Karpas-422 (cell line): Measurements from ENCODE around the gene DAB1. TPM values are rescaled to one million over a fixed set of nuclear protein-coding genes. Genes with fewer than 3 reads are reported as not detected.
"Not testable (repeated sequence)": the region's sequence is repeated elsewhere in the genome, so short reads cannot be mapped to it uniquely, and the experiment has no call there.

Experiments
- DNase-seq: peaks from one replicate; pipeline ENCODE4 v3.0.0-alpha.2; 2015
- H2AFZ ChIP-seq: fragments of 200-600 bp; sonication (generic); 2 replicates; pipeline ENCODE4 v1.6.1; 2014; ENCODE audit warnings: antibody characterized with exemption, low read length, mixed read lengths
- H3K27ac ChIP-seq: fragments of 200-600 bp; sonication (generic); 2 replicates; pipeline ENCODE4 v1.5.1; 2014; ENCODE audit warnings: mild to moderate bottlenecking, low read length, moderate library complexity
- H3K27me3 ChIP-seq: fragments of 200-600 bp; sonication (generic); 2 replicates; pipeline ENCODE4 v1.6.1; 2014; ENCODE audit warnings: low read length, mixed read lengths
- H3K36me3 ChIP-seq: fragments of 200-600 bp; sonication (generic); 2 replicates; pipeline ENCODE4 v1.6.1; 2014; ENCODE audit warnings: low read length, mixed read lengths; ENCODE audit not compliant: insufficient read depth
- H3K4me1 ChIP-seq: fragments of 200-600 bp; sonication (generic); 2 replicates; pipeline ENCODE4 v1.6.1; 2014; ENCODE audit warnings: mild to moderate bottlenecking, low read length, mixed read lengths
- H3K4me2 ChIP-seq: fragments of 200-600 bp; sonication (generic); 2 replicates; pipeline ENCODE4 v1.6.1; 2014; ENCODE audit warnings: low read length, low read depth, mild to moderate bottlenecking; ENCODE audit not compliant: poor library complexity, severe bottlenecking
- H3K4me3 ChIP-seq: fragments of 200-600 bp; sonication (generic); 2 replicates; pipeline ENCODE4 v1.5.1; 2014; ENCODE audit warnings: mild to moderate bottlenecking, antibody characterized with exemption, low read length, mixed read lengths
- H3K79me2 ChIP-seq: fragments of 200-600 bp; sonication (generic); 2 replicates; pipeline ENCODE4 v1.6.1; 2014; ENCODE audit warnings: mild to moderate bottlenecking, low read length, mixed read lengths
- H3K9ac ChIP-seq: fragments of 200-600 bp; sonication (generic); 2 replicates; pipeline ENCODE4 v1.6.0; 2014; ENCODE audit warnings: low read length
- H3K9me2 ChIP-seq: fragments of 200-600 bp; sonication (generic), shearing (Covaris generic); replicated peaks from 2 replicates; pipeline ENCODE4 v1.6.0; 2014; ENCODE audit warnings: mild to moderate bottlenecking, low read length, moderate library complexity; ENCODE audit not compliant: insufficient read depth
- H3K9me3 ChIP-seq: fragments of 300-700, 200-600 bp; sonication (generic); 2 replicates; pipeline ENCODE4 v1.6.1; 2014; ENCODE audit warnings: low read length, mixed read lengths
- H4K20me1 ChIP-seq: fragments of 200-600 bp; sonication (generic); 2 replicates; pipeline ENCODE4 v1.6.1; 2014; ENCODE audit warnings: mild to moderate bottlenecking, antibody characterized with exemption, low read length, low read depth; ENCODE audit not compliant: insufficient read depth
- total RNA-seq: library from RNA; depleted of rRNA; stranded (reverse); fragments of >200 nt; shearing (Covaris generic); gene quantifications from 2 replicates; pipeline ENCODE4 v1.2.3, GENCODE V29; 2014; ENCODE audit warnings: low replicate concordance

The DAB1 gene
- total RNA-seq, 1 experiment from 2014 or later = 0.78 TPM

GRCh38 chr1:57348921-57349320 lies 74.9 kb downstream of the DAB1 start:
- Histone ChIP-seq H3K4me1 (no peaks in the 10 kb centered on the region), H3K4me2 (no peak overlapping the region), H3K36me3 (no peaks in the 10 kb centered on the region), H3K4me3 (no peak overlapping the region), H4K20me1 (no peaks in the 10 kb centered on the region), H3K27ac (no peak overlapping the region), H3K9me3 (no peaks in the 10 kb centered on the region), H3K27me3 (no peaks in the 10 kb centered on the region), H3K9ac (no peak overlapping the region), H2AFZ (no peak overlapping the region), H3K9me2 (no peaks in the 10 kb centered on the region), H3K79me2 (no peaks in the 10 kb centered on the region)
- no peak for DNase-seq

DNA sequence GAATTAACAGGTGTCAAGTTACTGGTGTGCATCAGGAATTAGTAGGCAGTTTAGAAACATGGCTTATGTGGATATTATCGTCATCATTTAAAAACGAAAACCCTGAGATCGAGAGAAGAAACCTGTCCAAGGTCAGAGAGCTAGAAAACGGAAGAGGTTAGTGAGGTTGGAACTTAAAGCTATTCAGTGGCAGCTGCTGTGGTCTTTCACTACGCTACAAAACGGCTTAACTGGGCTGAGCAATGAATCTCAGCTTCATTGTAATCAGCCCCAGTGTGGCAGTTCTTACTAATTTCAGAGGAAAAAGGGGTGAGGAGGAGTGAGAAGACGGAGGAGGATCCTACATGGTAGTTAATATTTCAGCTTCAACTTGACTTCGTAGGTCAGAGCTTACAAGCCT lies 77.9 kb downstream of the DAB1 start:
- Histone ChIP-seq H3K79me2 (no peaks in the 10 kb centered on the region), H4K20me1 (no peaks in the 10 kb centered on the region), H3K4me1 (no peaks in the 10 kb centered on the region), H3K27me3 (no peaks in the 10 kb centered on the region), H3K9ac (no peak overlapping the region), H3K4me3 (no peak overlapping the region), H2AFZ (no peak overlapping the region), H3K9me2 (no peaks in the 10 kb centered on the region), H3K4me2 (no peak overlapping the region), H3K27ac (no peak overlapping the region), H3K9me3 (no peaks in the 10 kb centered on the region), H3K36me3 (no peaks in the 10 kb centered on the region)
- no peak for DNase-seq

DNA sequence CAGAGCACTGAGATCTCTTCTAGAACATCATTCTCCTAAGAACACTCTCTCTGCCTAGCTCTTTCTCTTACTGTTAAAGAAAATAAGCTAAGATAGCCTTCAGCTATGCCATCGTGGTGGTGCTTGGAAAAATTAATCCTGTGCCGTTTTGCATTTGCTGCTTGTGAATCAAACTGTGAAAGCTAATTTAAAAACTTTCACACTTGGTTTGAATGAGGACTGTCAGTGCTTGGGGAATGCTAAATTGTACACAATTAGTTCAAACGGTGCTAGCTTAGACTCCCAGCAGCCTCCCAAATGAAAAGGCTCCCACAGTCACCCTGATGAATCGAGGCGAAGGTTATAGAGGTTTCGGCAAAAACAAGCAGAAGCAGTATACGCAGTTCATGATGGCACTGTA lies 79.6 kb downstream of the DAB1 start:
- no peaks in the 10 kb centered on the region for H4K20me1 ChIP-seq
- no peaks in the 10 kb centered on the region for H3K27me3 ChIP-seq
- H3K79me2 ChIP-seq = no peaks in the 10 kb centered on the region
- H3K4me2 ChIP-seq = no peak overlapping the region
- no peaks in the 10 kb centered on the region for H3K36me3 ChIP-seq
- no peaks in the 10 kb centered on the region for H3K9me2 ChIP-seq
- DNase-seq = no peak
- H3K27ac ChIP-seq = no peak overlapping the region
- H2AFZ ChIP-seq = no peak overlapping the region
- no peak overlapping the region for H3K9ac ChIP-seq
- H3K4me1 ChIP-seq = no peaks in the 10 kb centered on the region
- H3K9me3 ChIP-seq = no peaks in the 10 kb centered on the region
- no peak overlapping the region for H3K4me3 ChIP-seq

- H4K20me1 ChIP-seq, H3K27me3 ChIP-seq, H3K4me2 ChIP-seq, DNase-seq, H3K4me3 ChIP-seq, H3K9me3 ChIP-seq, H3K27ac ChIP-seq, H3K9ac ChIP-seq, H3K36me3 ChIP-seq, H3K79me2 ChIP-seq, H3K9me2 ChIP-seq, H2AFZ ChIP-seq, H3K4me1 ChIP-seq: not testable (repeated sequence)
Measured at GRCh38 chr1:57343298-57343915, 80.5 kb downstream of the DAB1 start.

DNA sequence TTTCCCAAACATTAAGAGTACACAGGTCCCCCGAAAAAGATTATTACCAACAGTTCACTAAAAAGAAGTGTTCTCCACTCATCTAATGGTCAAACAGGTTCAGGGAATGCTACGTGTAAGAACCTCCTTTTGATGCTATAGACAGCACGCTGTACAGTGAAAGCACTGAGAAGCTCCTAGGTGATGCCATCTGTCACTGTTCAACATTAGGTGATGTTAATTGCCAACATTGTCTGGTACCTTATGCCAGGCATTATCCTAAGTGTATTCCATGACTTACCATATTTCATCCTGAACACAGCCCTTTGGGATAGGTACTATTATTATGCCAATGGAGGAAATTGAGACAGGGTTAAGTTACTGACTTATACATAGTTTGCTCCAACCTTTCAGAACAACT lies 82.1 kb downstream of the DAB1 start:
- no peak overlapping the region for H3K27ac ChIP-seq
- no peak overlapping the region for H2AFZ ChIP-seq
- H4K20me1 ChIP-seq = no peaks in the 10 kb centered on the region
- no peak overlapping the region for H3K9ac ChIP-seq
- H3K4me3 ChIP-seq = no peak overlapping the region
- H3K27me3 ChIP-seq = no peaks in the 10 kb centered on the region
- no peaks in the 10 kb centered on the region for H3K79me2 ChIP-seq
- no peaks in the 10 kb centered on the region for H3K9me2 ChIP-seq
- no peak for DNase-seq
- H3K9me3 ChIP-seq = no peaks in the 10 kb centered on the region
- H3K36me3 ChIP-seq = no peaks in the 10 kb centered on the region
- no peak overlapping the region for H3K4me2 ChIP-seq
- no peaks in the 10 kb centered on the region for H3K4me1 ChIP-seq

GRCh38 chr1:57340334-57341070 lies 83.4 kb downstream of the DAB1 start:
- no peak overlapping the region for H3K9ac ChIP-seq
- H3K4me2 ChIP-seq = no peak overlapping the region
- H3K79me2 ChIP-seq = no peaks in the 10 kb centered on the region

GRCh38 chr1:57337623-57338022 lies 86.2 kb downstream of the DAB1 start:
- Histone ChIP-seq H3K4me2 (no peak overlapping the region), H4K20me1 (no peaks in the 10 kb centered on the region), H3K79me2 (no peaks in the 10 kb centered on the region), H3K36me3 (no peaks in the 10 kb centered on the region), H3K4me1 (no peaks in the 10 kb centered on the region), H3K9me3 (no peaks in the 10 kb centered on the region), H3K4me3 (no peak overlapping the region), H3K27me3 (no peaks in the 10 kb centered on the region), H3K9me2 (no peaks in the 10 kb centered on the region), H3K9ac (no peak overlapping the region), H2AFZ (no peak overlapping the region), H3K27ac (no peak overlapping the region)
- DNase-seq = no peak

More at GRCh38 chr1:57340334-57341070, 83.4 kb downstream of the DAB1 start:
- no peaks in the 10 kb centered on the region for H3K36me3 ChIP-seq
- no peak for DNase-seq
- no peaks in the 10 kb centered on the region for H3K9me2 ChIP-seq
- H3K4me3 ChIP-seq = no peak overlapping the region
- H3K9me3 ChIP-seq = no peaks in the 10 kb centered on the region
- no peaks in the 10 kb centered on the region for H4K20me1 ChIP-seq
- no peaks in the 10 kb centered on the region for H3K4me1 ChIP-seq
- H2AFZ ChIP-seq = no peak overlapping the region
- no peaks in the 10 kb centered on the region for H3K27me3 ChIP-seq
- no peak overlapping the region for H3K27ac ChIP-seq

GRCh38 chr1:57336793-57337192 lies 87.1 kb downstream of the DAB1 start:
- Histone ChIP-seq H3K27ac (no peak overlapping the region), H2AFZ (no peak overlapping the region), H3K79me2 (no peaks in the 10 kb centered on the region), H3K9me3 (no peaks in the 10 kb centered on the region), H4K20me1 (no peaks in the 10 kb centered on the region), H3K27me3 (no peaks in the 10 kb centered on the region), H3K4me3 (no peak overlapping the region), H3K36me3 (no peaks in the 10 kb centered on the region), H3K9ac (no peak overlapping the region), H3K9me2 (no peaks in the 10 kb centered on the region), H3K4me2 (no peak overlapping the region), H3K4me1 (no peaks in the 10 kb centered on the region)
- no peak for DNase-seq
